ENCODE data around the gene WDR45.
A peak's percentile ranks its signal among the peaks of the same experiment; 100 is the strongest.

The WDR45 gene

GRCh38 chrX:49073601-49074575, 5.8 kb downstream of the WDR45 start, which contains the start of gene PRAF2:
PRAF2 (minus strand) TSS chrX:49074002; CDS start chrX:49073987, 15 bp downstream.
- DNase-seq, result peak; percentile 77

- no peak for DNase-seq
Measured at GRCh38 chrX:49072712-49073095, 7.0 kb downstream of the WDR45 start.

DNA sequence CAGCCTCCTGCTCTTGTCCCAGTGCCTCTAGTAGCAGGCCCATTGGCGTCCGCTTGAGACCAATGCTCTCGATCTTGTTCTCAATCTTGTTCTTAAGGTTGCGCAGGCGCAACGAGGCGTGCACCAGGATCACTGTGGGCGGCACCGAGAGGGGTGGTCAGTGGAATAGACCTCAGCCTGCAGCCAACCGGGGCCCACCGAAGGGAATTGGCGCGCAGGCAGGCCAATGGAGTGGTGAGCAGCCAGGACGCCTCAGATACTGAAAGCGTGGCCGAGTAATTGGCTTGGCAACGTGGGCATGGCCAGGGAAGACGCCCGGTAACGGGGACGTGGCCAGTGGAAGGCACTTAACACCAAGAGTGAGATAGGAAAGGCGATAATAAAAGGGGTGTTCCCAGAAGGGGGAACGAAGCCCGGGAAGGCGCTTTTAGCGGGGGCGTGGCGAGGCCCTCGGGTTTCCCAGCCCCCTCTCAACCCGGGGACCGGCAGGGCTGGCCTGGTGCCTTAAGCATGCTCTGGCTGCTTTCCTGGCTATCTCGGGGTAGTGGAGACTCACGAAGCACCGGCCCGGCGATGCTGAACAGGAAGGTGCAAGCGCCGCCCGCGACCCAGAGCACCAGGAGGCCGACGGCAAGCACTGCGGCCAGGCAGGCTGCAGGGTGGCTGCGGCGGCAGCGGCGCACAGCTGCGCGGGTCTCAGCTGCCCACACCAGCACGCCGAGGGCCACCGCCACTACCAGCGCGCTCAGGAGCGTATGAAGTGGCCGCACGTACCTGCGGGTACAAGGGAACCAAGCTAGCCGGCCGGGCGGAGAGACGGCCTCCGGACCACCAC, 7.6 kb downstream of the WDR45 start:
- no peak for DNase-seq

GRCh38 chrX:49070988-49071387, 8.7 kb downstream of the WDR45 start:
- no peak for DNase-seq

DNA sequence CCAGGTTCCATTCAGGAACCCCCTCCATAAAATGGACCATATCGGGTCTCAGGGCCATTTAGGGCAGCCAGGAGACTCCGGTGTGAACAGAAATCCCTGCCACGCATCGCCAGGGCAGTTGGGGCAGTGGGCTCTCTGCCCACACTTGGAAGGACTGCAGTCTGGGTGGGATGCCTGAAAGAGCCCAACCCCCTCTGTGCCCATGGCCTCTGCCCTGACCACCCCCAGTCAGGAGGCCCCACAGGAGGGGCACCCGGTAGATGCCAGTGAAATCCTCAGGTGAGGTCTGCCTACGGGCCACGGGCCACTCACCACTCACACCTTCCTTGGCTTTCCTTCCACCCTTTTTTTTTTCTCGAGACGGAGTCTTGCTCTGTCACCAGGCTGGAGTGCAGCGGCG, 10.6 kb downstream of the WDR45 start:
- DNase-seq, result no peak

DNA sequence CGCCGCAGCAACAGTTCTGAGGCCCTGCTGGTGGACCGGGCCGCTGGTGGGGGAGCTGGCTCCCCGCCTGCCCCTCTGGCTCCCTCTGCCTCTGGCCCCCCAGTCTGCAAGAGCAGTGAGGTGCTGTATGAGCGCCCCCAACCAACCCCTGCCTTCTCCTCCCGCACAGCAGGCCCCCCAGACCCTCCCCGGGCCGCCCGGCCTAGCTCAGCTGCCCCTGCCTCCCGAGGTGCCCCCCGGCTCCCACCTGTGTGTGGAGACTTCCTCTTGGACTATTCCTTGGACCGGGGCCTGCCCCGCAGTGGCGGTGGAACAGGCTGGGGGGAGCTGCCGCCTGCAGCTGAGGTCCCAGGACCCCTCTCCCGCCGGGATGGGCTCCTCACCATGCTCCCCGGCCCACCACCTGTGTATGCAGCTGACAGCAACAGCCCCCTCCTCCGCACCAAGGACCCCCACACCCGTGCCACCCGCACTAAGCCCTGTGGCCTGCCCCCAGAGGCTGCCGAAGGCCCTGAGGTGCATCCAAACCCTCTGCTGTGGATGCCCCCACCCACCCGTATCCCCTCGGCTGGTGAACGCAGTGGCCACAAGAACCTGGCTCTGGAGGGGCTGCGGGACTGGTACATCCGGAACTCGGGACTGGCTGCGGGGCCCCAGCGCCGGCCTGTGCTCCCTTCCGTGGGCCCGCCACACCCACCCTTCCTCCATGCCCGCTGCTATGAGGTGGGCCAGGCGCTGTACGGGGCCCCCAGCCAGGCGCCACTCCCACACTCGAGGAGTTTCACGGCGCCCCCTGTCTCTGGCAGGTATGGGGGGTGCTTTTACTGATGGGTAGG, 12.2 kb downstream of the WDR45 start:
- DNase-seq, result no peak

GRCh38 chrX:49066690-49067089, 13.0 kb downstream of the WDR45 start:
- no peak for DNase-seq

DNA sequence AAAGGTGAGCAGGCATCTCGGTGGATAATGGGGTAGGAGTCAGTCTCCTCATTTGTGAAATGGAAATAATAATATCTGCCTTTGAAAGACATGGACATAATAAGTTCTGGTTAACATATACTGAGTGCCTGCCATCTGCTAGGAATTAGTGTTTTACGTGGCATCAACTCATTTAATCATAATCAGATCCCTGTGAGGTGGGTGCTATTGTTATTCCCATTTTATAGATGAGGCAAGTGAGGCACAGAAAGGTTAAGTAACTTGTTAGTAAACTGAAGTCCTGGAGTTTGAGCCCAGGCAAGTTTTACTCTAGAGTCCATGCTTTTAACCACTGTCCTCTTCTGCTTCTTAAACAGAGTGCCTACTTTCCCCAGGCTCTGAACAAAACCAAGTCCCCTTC, 13.4 kb downstream of the WDR45 start:
- DNase-seq, result no peak

- no peak for DNase-seq
Measured at GRCh38 chrX:49064735-49065134, 15.0 kb downstream of the WDR45 start.

DNA sequence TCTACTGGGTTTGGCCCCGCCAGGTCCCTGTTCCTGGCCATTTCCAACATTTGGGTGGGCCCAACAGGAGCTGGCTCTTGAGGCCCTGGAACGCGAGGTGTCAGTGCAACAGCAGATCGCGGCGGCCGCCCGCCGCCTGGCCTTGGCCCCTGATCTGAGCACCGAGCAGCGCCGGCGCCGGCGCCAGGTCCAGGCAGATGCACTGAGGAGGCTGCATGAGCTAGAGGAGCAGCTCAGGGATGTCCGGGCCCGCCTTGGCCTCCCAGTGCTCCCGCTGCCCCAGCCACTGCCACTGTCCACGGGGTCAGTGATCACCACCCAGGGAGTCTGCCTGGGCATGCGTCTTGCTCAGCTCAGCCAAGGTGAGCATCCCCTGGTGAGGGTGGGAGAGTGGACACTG, 15.4 kb downstream of the WDR45 start:
- no peak for DNase-seq

- DNase-seq, result no peak
Measured at GRCh38 chrX:49063715-49064114, 16.0 kb downstream of the WDR45 start.

GRCh38 chrX:49061916-49062315, 17.8 kb downstream of the WDR45 start:
- no peak for DNase-seq

- no peak for DNase-seq
Measured at GRCh38 chrX:49061490-49061889, 18.2 kb downstream of the WDR45 start.

DNA sequence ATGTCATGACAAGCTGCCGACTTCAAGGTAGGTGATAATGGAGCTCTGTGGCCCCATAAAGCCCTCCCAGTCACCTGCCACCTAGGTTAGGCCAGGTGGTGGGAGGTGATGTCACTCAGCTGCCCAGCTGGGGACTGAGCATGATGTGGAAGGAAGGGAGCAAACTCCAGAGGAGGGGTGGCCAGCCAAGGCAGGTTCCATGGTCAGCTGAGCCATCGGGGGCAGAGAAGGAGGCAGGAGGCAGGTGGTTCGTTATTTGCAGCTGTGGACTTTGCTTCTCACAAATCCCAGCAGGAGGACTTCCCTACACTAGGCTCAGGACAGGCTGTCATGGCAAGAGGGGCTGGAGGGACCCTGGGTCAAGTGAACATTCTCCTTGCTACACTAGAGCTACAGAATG, 18.8 kb downstream of the WDR45 start:
- DNase-seq, result no peak

- no peak for DNase-seq
Measured at GRCh38 chrX:49059681-49060085, 20.0 kb downstream of the WDR45 start.

GRCh38 chrX:49059201-49059600, 20.5 kb downstream of the WDR45 start:
- no peak for DNase-seq

GRCh38 chrX:49058794-49059193, 20.9 kb downstream of the WDR45 start, which contains the start of gene CCDC120:
CCDC120 (plus strand) TSS chrX:49058999; CDS start chrX:49062042, 3,043 bp downstream.
- DNase-seq, result no peak

DNA sequence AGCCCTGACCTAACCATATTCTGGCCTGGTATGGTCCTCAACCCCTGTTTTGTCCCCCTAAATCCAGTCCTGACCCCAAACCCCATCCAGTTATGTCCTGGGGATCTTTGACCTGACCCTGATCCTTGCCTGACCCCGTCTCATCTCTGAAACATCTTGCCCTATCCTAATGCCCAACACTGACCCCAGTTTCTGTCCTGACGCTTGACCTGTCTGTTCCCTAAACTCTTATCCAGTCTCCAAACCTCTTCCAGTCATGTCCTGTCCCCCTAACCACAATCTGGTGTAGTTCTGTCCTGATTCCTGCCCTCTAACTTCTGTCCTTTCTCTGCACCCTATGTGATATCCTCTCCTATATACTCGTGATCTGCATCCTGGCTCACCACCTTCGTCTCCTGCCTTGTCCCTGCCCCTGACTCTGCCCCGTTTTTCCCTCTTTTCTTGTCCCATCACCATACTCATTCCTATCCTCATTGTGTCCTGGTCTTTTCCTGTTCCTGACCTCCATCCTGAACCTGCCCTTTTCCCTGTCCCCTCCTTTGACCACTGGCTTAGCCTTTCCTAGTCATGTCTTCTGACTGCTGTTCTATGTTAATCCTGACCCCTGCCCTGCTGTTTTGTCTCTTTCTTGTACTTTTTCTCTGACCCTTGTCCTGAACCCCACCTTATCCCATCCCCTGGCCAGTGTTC, 25.5 kb downstream of the WDR45 start:
- DNase-seq, result no peak

- DNase-seq, result peak; percentile 71
Measured at GRCh38 chrX:49053223-49054072, 26.2 kb downstream of the WDR45 start.

GRCh38 chrX:49043987-49044281, 35.8 kb downstream of the WDR45 start:
- DNase-seq, result no peak

All from NCI-H1436 (cell line).